K562 (cell line): ENCODE results near the gene SSTR5. TPM values are rescaled to one million over a fixed set of nuclear protein-coding genes. Genes with fewer than 3 reads are reported as not detected.

ENCODE experiments used
- CHAMP1 ChIP-seq: fragments of 450-650 bp; IDR thresholded peaks from 2 replicates; pipeline ENCODE4 v1.6.1; 2016; ENCODE audit warnings: mild to moderate bottlenecking
- MAZ ChIP-seq, 2 experiments: fragments of 450-650 bp in 1 of 2; sonication (generic) in 1 of 2; formaldehyde crosslinking; IDR thresholded peaks in 1 of 2; conservative IDR thresholded peaks in 1 of 2; 2 replicates each; pipeline versions ENCODE4 v1.4.0 to v1.5.0; 2020; ENCODE audit warnings: mild to moderate bottlenecking in 1 of 2, missing genetic modification reagents in 1 of 2
- RB1 ChIP-seq: fragments of 450-650 bp; IDR thresholded peaks from 2 replicates; pipeline ENCODE4 v1.6.1; 2017; ENCODE audit warnings: low read depth, mild to moderate bottlenecking
- polyA plus RNA-seq, 8 experiments: library from polyadenylated mRNA; depleted of rRNA in 4 of 8; stranded (reverse) in 5 of 8; unstranded in 3 of 8; fragments of >200 nt; fragmentation: Nextera tagmentation in 2 of 8; fragmentation: Illumina TruSeq in 1 of 8; extraction: Ambion mirVana in 2 of 8; extraction: Trizol in 1 of 8; gene quantifications; 2 replicates each; pipeline versions ENCODE4 v1.2.1 to v1.2.3, GENCODE V29; 2011 to 2014; ENCODE audit warnings: inconsistent platforms in 1 of 8, missing spikeins in 1 of 8
- total RNA-seq, 7 experiments: library from RNA; depleted of rRNA in 6 of 7; stranded (reverse); fragments of >200 nt in 6 of 7; fragmentation: Illumina TruSeq in 2 of 7; extraction: Trizol in 2 of 7; gene quantifications; 2 replicates each; pipeline versions ENCODE4 v1.2.1 to v1.2.3, GENCODE V29; 2011 to 2021; ENCODE audit warnings: low replicate concordance in 1 of 7
- TF ChIP-seq, protein P1 (sequence below): IDR thresholded peaks from 2 replicates; pipeline ENCODE4 v1.6.1; 2011; ENCODE audit warnings: borderline replicate concordance, low read depth, mild to moderate bottlenecking, moderate library complexity, low read length; ENCODE audit not compliant: insufficient read depth, poor library complexity, severe bottlenecking
- TF ChIP-seq, protein P2 (sequence below): sonication (generic); formaldehyde crosslinking; IDR thresholded peaks from 2 replicates; pipeline ENCODE4 v1.8.1; 2023; ENCODE audit warnings: missing genetic modification reagents, mild to moderate bottlenecking, borderline replicate concordance

Gene SSTR5
- total and polyA plus RNA-seq, 9 of the 15 experiments (the other 6 are each of a cell fraction or from before 2014, with no cell fraction given), result not detected

DNA sequence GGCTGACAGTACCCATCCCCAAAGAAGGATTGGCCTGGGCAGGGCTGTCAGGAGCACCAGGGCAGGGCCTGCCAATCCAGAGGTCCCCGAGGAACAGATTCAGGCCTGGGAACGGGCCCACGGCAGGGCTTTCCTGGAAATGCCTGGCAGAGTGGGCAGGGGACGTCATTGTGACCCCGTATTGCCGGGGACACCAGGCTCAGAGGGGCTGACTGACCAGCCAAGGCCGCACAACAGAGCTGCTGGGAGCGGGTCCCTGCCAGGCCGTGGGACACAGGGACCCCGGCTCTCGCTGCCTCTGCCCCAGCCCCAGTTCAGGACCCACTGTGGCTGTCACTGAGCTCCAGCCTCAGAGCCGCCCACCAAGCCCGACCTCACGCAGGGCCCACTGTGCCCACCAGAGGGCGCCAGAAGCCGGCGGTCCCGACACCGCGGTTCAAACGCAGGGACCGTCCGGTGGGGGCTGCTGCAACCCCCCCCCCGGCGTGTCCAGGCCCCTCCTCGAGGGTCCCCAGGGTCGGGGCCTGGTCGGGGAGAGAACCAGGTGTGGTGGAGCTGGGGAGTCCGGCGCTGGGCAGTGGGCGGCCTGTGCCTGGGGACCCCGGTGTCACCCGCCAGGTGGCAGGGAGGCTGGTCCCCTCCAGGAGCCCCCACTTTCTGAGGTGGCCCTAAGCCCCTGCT, 15.2 kb upstream of the SSTR5 start (continued):
- TF ChIP-seq CHAMP1 (no peak), RB1 (0 out of 2 replicates have a peak, but pooled peaks have one; percentile 28), MAZ (CRISPR knock-in tag; conservative IDR thresholded peaks at IDR 0.05 in 1 of 2, IDR thresholded peaks at IDR 0.05 in 1 of 2) (peak in 1 of 2 experiments; percentile 25; a peak in 1 of 4 replicates)
- TF ChIP-seq, protein P1, sequence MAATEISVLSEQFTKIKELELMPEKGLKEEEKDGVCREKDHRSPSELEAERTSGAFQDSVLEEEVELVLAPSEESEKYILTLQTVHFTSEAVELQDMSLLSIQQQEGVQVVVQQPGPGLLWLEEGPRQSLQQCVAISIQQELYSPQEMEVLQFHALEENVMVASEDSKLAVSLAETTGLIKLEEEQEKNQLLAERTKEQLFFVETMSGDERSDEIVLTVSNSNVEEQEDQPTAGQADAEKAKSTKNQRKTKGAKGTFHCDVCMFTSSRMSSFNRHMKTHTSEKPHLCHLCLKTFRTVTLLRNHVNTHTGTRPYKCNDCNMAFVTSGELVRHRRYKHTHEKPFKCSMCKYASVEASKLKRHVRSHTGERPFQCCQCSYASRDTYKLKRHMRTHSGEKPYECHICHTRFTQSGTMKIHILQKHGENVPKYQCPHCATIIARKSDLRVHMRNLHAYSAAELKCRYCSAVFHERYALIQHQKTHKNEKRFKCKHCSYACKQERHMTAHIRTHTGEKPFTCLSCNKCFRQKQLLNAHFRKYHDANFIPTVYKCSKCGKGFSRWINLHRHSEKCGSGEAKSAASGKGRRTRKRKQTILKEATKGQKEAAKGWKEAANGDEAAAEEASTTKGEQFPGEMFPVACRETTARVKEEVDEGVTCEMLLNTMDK, result peak; percentile 64
- TF ChIP-seq, protein P2, sequence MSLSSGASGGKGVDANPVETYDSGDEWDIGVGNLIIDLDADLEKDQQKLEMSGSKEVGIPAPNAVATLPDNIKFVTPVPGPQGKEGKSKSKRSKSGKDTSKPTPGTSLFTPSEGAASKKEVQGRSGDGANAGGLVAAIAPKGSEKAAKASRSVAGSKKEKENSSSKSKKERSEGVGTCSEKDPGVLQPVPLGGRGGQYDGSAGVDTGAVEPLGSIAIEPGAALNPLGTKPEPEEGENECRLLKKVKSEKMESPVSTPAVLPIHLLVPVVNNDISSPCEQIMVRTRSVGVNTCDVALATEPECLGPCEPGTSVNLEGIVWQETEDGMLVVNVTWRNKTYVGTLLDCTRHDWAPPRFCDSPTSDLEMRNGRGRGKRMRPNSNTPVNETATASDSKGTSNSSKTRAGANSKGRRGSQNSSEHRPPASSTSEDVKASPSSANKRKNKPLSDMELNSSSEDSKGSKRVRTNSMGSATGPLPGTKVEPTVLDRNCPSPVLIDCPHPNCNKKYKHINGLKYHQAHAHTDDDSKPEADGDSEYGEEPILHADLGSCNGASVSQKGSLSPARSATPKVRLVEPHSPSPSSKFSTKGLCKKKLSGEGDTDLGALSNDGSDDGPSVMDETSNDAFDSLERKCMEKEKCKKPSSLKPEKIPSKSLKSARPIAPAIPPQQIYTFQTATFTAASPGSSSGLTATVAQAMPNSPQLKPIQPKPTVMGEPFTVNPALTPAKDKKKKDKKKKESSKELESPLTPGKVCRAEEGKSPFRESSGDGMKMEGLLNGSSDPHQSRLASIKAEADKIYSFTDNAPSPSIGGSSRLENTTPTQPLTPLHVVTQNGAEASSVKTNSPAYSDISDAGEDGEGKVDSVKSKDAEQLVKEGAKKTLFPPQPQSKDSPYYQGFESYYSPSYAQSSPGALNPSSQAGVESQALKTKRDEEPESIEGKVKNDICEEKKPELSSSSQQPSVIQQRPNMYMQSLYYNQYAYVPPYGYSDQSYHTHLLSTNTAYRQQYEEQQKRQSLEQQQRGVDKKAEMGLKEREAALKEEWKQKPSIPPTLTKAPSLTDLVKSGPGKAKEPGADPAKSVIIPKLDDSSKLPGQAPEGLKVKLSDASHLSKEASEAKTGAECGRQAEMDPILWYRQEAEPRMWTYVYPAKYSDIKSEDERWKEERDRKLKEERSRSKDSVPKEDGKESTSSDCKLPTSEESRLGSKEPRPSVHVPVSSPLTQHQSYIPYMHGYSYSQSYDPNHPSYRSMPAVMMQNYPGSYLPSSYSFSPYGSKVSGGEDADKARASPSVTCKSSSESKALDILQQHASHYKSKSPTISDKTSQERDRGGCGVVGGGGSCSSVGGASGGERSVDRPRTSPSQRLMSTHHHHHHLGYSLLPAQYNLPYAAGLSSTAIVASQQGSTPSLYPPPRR (CRISPR knock-in tag), result no peak
